ENCODE results near the gene MDGA2. TPM values are rescaled to one million over a fixed set of nuclear protein-coding genes. Genes with fewer than 3 reads are reported as not detected.

The MDGA2 gene
- total RNA-seq, 1 experiment from 2014 or later = not detected

GRCh38 chr14:47539031-47539461, 136.4 kb downstream of the MDGA2 start:
- POLR2A ChIA-PET = no interaction called here
- BruUV-seq (replicated peaks) = no TSS peak
- H3K79me2 ChIP-seq (ENCODE audit: insufficient read depth, low read length) = no peaks in the 10 kb centered on the region
- no peaks in the 10 kb centered on the region for H4K20me1 ChIP-seq (ENCODE audit: insufficient read depth)
- TF ChIP-seq ATF3 (IDR thresholded peaks at IDR 0.05) = no peak
- peak; percentile 43 for TF ChIP-seq RAD21 (IDR thresholded peaks at IDR 0.05; ENCODE audit: low read depth)
- no peak for TF ChIP-seq EGR1 (IDR thresholded peaks at IDR 0.05; ENCODE audit: low read depth)
- no peak for TF ChIP-seq ZFX (IDR thresholded peaks at IDR 0.05)
- no peak for TF ChIP-seq CEBPB (IDR thresholded peaks at IDR 0.05; ENCODE audit: low read depth)
- no peak for TF ChIP-seq ELF1 (IDR thresholded peaks at IDR 0.05; ENCODE audit: borderline replicate concordance, low read depth)
- peak; percentile 21 to 40 (median 28); a peak in 5 of 6 replicates for TF ChIP-seq CTCF (IDR thresholded peaks at IDR 0.05 in 2 of 3, conservative IDR thresholded peaks at IDR 0.05 in 1 of 3; ENCODE audit: borderline replicate concordance in 1 of 3, insufficient read depth in 1 of 3, low read depth in 2 of 3, low read length in 2 of 3)
- CTCF ChIA-PET = no interaction called here
- RAD21 ChIA-PET (ENCODE audit: low non-redundant PET in 1 of 2, low total read pairs in 2 of 2, uncharacterized antibody in 2 of 2, unreplicated experiment in 2 of 2) = no interaction called here
- H3K9ac ChIP-seq (ENCODE audit: low read length) = no peak overlapping the region
- DNase-seq (ENCODE audit: low read depth, low spot score) = no peak
- no peak overlapping the region for H3K27ac ChIP-seq (ENCODE audit: low read depth, low read length)
- intact Hi-C loops (cut with micrococcal nuclease) = loop anchor here (10.0 kb wide), 1 partner anchor 494 kb away; no protein-coding TSS in a partner anchor
- no peaks in the 10 kb centered on the region for H3K4me1 ChIP-seq (ENCODE audit: control insufficient read depth in 1 of 2, insufficient read depth in 2 of 2, low read length in 2 of 2)
- no peaks in the 10 kb centered on the region for H3K9me2 ChIP-seq (ENCODE audit: insufficient read depth)
- peak; percentile 54 for ATAC-seq
- H3K36me3 ChIP-seq (ENCODE audit: control insufficient read depth in 1 of 2, insufficient read depth in 2 of 2, low read length in 2 of 2) = no peaks in the 10 kb centered on the region
- H3K27me3 ChIP-seq (ENCODE audit: insufficient read depth, low read length) = no peaks in the 10 kb centered on the region
- no peak overlapping the region for H3K4me3 ChIP-seq (replicated peaks in 1 of 2; ENCODE audit: low read depth in 1 of 2, low read length in 2 of 2)
- no peak overlapping the region for H3K4me2 ChIP-seq (ENCODE audit: low read length)
- no peak overlapping the region for H2AFZ ChIP-seq (ENCODE audit: low read depth, low read length, poor library complexity, severe bottlenecking)
- H3K9me3 ChIP-seq (ENCODE audit: control insufficient read depth in 1 of 2, insufficient read depth in 1 of 2, low read depth in 1 of 2, low read length in 2 of 2) = no peaks in the 10 kb centered on the region

DNA sequence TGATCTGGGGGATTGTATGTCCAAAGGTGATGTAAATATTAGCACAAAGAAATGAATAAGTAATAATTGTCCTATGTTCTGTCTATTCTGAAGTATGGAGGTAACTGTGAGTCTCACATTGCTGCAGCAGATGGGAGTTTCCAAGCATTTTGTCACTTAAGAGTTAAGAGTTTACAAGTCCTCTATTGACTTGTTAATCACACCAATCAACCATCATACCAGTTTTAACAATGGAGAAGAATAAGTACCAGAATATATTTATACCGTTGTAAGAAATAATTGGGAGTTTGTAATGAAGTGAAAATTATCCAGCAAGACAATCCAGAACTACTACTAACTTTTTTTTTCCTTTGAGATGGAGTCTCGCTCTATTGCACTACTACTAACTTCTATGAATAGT, 139.1 kb downstream of the MDGA2 start:
- H3K4me1 ChIP-seq (ENCODE audit: control insufficient read depth in 1 of 2, insufficient read depth in 2 of 2, low read length in 2 of 2) = no peaks in the 10 kb centered on the region
- H3K79me2 ChIP-seq (ENCODE audit: insufficient read depth, low read length) = no peaks in the 10 kb centered on the region
- intact Hi-C loops (cut with micrococcal nuclease) = loop anchor here (10.0 kb wide), 1 partner anchor 492 kb away; no protein-coding TSS in a partner anchor
- no peak for DNase-seq (ENCODE audit: low read depth, low spot score)
- H3K9me2 ChIP-seq (ENCODE audit: insufficient read depth) = no peaks in the 10 kb centered on the region
- H3K27ac ChIP-seq (ENCODE audit: low read depth, low read length) = no peak overlapping the region
- no peak for ATAC-seq
- ChIA-PET RAD21 (ENCODE audit: low non-redundant PET in 1 of 2, low total read pairs in 2 of 2, uncharacterized antibody in 2 of 2, unreplicated experiment in 2 of 2) (no interaction called here), CTCF (no interaction called here), POLR2A (no interaction called here)
- BruUV-seq (replicated peaks) = no TSS peak
- no peak overlapping the region for H3K9ac ChIP-seq (ENCODE audit: low read length)
- H3K4me3 ChIP-seq (replicated peaks in 1 of 2; ENCODE audit: low read depth in 1 of 2, low read length in 2 of 2) = no peak overlapping the region
- H3K27me3 ChIP-seq (ENCODE audit: insufficient read depth, low read length) = no peaks in the 10 kb centered on the region
- H2AFZ ChIP-seq (ENCODE audit: low read depth, low read length, poor library complexity, severe bottlenecking) = no peak overlapping the region
- H3K36me3 ChIP-seq (ENCODE audit: control insufficient read depth in 1 of 2, insufficient read depth in 2 of 2, low read length in 2 of 2) = no peaks in the 10 kb centered on the region
- H3K4me2 ChIP-seq (ENCODE audit: low read length) = no peak overlapping the region
- H3K9me3 ChIP-seq (ENCODE audit: control insufficient read depth in 1 of 2, insufficient read depth in 1 of 2, low read depth in 1 of 2, low read length in 2 of 2) = no peaks in the 10 kb centered on the region
- H4K20me1 ChIP-seq (ENCODE audit: insufficient read depth) = no peaks in the 10 kb centered on the region
- TF ChIP-seq CTCF (IDR thresholded peaks at IDR 0.05 in 2 of 3, conservative IDR thresholded peaks at IDR 0.05 in 1 of 3; ENCODE audit: borderline replicate concordance in 1 of 3, insufficient read depth in 1 of 3, low read depth in 2 of 3, low read length in 2 of 3) (no peak), POLR2A (IDR thresholded peaks at IDR 0.05; ENCODE audit: borderline replicate concordance, extremely low read depth, insufficient read depth, insufficient read length) (no peak), CBX3 (IDR thresholded peaks at IDR 0.05; ENCODE audit: low read depth) (no peak), ATF3 (IDR thresholded peaks at IDR 0.05) (no peak), POLR2AphosphoS5 (IDR thresholded peaks at IDR 0.05; ENCODE audit: low read depth, low read length) (no peak), SIN3A (IDR thresholded peaks at IDR 0.05; ENCODE audit: low read depth) (no peak), EZH2 (IDR thresholded peaks at IDR 0.05) (no peak), ZFX (IDR thresholded peaks at IDR 0.05) (no peak), YY1 (IDR thresholded peaks at IDR 0.05; ENCODE audit: extremely low read depth, insufficient replicate concordance, low read depth, low read length) (no peak)
